ENCODE measurements around the gene VPS37B. TPM values are rescaled to one million over a fixed set of nuclear protein-coding genes. Genes with fewer than 3 reads are reported as not detected.
A peak's percentile ranks its signal among the peaks of the same experiment; 100 is the strongest.

The VPS37B gene
- total RNA-seq, 1 donor from 2014 or later = 24.4 TPM

DNA sequence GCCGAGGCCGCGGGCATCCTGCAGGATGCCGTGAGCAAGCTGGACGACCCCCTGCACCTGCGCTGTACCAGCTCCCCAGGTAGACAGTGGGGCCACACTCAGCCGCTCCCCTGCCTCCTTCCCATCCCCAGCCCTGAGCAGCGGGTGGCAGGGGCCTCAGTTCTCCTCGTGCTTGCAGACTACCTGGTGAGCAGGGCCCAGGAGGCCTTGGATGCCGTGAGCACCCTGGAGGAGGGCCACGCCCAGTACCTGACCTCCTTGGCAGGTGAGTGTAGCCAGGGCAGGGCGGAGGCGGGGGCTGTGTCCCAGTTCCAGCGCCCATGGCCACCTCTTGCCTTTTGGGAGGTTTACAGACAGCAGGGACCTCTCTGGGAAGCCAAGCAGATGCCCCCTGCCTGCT, 37.8 kb downstream of the VPS37B start:
- Mint-ChIP-seq H3K27ac (ENCODE audit: unreplicated experiment) (no peak overlapping the region), H3K27me3 (ENCODE audit: low read depth) (no peaks in the 10 kb centered on the region), H3K36me3 (ENCODE audit: low read depth) (no peaks in the 10 kb centered on the region), H3K4me3 (ENCODE audit: unreplicated experiment) (no peak overlapping the region), H3K9me3 (ENCODE audit: low read depth) (no peaks in the 10 kb centered on the region), H3K4me1 (ENCODE audit: low read depth) (no peaks in the 10 kb centered on the region)
- TF ChIP-seq, protein P1, sequence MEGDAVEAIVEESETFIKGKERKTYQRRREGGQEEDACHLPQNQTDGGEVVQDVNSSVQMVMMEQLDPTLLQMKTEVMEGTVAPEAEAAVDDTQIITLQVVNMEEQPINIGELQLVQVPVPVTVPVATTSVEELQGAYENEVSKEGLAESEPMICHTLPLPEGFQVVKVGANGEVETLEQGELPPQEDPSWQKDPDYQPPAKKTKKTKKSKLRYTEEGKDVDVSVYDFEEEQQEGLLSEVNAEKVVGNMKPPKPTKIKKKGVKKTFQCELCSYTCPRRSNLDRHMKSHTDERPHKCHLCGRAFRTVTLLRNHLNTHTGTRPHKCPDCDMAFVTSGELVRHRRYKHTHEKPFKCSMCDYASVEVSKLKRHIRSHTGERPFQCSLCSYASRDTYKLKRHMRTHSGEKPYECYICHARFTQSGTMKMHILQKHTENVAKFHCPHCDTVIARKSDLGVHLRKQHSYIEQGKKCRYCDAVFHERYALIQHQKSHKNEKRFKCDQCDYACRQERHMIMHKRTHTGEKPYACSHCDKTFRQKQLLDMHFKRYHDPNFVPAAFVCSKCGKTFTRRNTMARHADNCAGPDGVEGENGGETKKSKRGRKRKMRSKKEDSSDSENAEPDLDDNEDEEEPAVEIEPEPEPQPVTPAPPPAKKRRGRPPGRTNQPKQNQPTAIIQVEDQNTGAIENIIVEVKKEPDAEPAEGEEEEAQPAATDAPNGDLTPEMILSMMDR (IDR thresholded peaks at IDR 0.05) = no peak
- peak; percentile 80 for DNase-seq (ENCODE audit: low spot score)

DNA sequence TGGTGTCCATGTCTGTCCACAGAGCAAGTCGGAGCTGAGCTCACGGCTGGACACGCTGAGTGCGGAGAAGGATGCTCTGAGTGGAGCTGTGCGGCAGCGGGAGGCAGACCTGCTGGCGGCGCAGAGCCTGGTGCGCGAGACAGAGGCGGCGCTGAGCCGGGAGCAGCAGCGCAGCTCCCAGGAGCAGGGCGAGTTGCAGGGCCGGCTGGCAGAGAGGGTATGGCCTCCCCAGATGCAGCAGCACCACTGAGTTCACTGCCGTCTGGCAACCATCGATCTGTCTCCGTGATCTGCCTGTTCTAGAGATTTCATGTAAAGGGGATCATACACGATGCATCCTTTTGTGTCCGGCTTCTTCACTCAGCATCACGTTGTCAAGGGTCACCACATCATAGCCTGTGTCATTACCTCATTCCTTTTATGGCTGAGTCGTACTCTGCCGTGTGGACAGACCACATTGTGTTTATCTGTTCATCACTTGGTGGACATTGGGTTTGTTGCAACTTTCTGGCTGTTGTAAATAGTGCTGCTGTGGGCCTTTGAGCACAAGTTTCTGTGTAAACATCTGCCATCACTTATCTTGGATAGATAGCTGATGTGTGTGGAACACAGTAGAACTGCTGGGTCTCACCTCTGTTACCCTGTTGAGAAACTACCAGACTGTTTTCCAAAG, 38.8 kb downstream of the VPS37B start:
- H3K27me3 Mint-ChIP-seq (ENCODE audit: low read depth) = no peaks in the 10 kb centered on the region
- H3K9me3 Mint-ChIP-seq (ENCODE audit: low read depth) = no peaks in the 10 kb centered on the region
- no peak overlapping the region for H3K4me3 Mint-ChIP-seq (ENCODE audit: unreplicated experiment)

DNA sequence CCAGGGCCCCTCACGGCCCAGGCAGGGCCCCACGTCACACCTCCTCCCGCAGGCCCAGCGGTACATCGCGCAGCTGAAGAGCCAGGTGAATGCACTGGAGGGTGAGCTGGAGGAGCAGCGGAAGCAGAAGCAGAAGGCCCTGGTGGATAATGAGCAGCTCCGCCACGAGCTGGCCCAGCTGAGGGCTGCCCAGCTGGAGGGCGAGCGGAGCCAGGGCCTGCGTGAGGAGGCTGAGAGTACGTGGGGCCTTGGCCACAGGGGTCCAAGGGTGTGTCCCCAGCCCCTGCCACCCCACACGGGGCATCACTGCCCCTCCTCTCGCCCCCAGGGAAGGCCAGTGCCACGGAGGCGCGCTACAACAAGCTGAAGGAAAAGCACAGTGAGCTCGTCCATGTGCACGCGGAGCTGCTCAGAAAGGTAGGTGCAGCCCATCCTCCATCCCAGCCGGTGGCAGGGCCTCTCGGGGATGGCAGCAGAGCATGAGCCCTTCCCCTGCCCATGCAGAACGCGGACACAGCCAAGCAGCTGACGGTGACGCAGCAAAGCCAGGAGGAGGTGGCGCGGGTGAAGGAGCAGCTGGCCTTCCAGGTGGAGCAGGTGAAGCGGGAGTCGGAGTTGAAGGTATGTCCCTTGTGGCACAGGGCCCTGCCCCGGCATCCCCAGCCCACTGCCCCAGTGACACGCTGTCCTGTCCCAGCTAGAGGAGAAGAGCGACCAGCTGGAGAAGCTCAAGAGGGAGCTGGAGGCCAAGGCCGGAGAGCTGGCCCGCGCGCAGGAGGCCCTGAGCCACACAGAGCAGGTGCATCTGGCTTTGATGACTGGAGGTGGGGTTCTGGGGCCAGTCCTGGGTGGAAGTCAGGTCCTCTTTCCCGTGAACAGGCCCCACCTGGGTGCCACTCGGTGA, 39.7 kb downstream of the VPS37B start:
- no peak overlapping the region for H3K27ac Mint-ChIP-seq (ENCODE audit: unreplicated experiment)
- DNase-seq (ENCODE audit: low spot score) = no peak
- TF ChIP-seq, protein P1 (IDR thresholded peaks at IDR 0.05) = no peak
- H3K4me1 Mint-ChIP-seq (ENCODE audit: low read depth) = peaks cover 16% of the 10 kb centered on the region
- no peak overlapping the region for H3K4me3 Mint-ChIP-seq (ENCODE audit: unreplicated experiment)
- H3K27me3 Mint-ChIP-seq (ENCODE audit: low read depth) = no peaks in the 10 kb centered on the region
- H3K9me3 Mint-ChIP-seq (ENCODE audit: low read depth) = no peaks in the 10 kb centered on the region
- H3K36me3 Mint-ChIP-seq (ENCODE audit: low read depth) = no peaks in the 10 kb centered on the region

More for the DNA sequence above, 38.8 kb downstream of the VPS37B start:
- H3K27ac Mint-ChIP-seq (ENCODE audit: unreplicated experiment) = no peak overlapping the region
- no peak for DNase-seq (ENCODE audit: low spot score)
- no peaks in the 10 kb centered on the region for H3K36me3 Mint-ChIP-seq (ENCODE audit: low read depth)
- H3K4me1 Mint-ChIP-seq (ENCODE audit: low read depth) = peaks cover 9% of the 10 kb centered on the region
- TF ChIP-seq, protein P1 (IDR thresholded peaks at IDR 0.05) = no peak

DNA sequence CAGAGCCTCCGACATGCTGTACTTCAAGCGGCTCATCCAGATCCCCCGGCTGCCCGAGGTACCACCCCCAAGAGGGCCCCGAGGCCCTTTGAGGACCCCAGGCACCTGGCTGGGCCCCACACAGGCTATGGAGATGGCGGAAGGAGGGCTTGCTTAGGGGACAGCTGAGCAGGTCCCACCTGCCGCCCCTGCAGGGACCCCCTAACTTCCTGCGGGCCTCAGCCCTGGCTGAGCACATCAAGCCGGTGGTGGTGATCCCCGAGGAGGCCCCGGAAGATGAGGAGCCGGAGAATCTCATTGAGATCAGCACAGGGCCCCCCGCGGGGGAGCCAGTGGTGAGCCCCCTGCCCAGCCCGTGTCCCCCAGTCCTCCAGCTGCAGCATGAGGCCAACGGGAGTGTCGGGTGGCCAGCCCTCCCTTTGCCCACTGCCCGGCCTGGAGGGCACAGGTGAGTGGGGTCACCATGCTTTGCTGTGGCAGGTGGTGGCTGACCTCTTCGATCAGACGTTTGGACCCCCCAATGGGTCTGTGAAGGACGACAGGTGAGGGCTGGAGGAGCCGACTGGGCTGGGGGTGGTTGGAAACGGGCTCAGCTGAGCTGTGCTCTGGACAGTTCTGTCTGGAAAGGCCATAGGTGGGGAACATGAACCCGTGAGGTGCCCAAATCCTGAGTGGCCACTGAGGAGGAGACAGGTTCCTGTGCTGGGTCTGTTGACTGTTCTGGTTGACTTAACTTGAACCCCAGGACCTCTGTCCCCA, 40.7 kb downstream of the VPS37B start:
- H3K4me3 Mint-ChIP-seq (ENCODE audit: unreplicated experiment) = no peak overlapping the region
- TF ChIP-seq, protein P1 (IDR thresholded peaks at IDR 0.05) = no peak
- peaks cover 16% of the 10 kb centered on the region for H3K4me1 Mint-ChIP-seq (ENCODE audit: low read depth)
- DNase-seq (ENCODE audit: low spot score) = no peak
- H3K27me3 Mint-ChIP-seq (ENCODE audit: low read depth) = no peaks in the 10 kb centered on the region
- no peaks in the 10 kb centered on the region for H3K9me3 Mint-ChIP-seq (ENCODE audit: low read depth)
- H3K36me3 Mint-ChIP-seq (ENCODE audit: low read depth) = no peaks in the 10 kb centered on the region
- no peak overlapping the region for H3K27ac Mint-ChIP-seq (ENCODE audit: unreplicated experiment)

DNA sequence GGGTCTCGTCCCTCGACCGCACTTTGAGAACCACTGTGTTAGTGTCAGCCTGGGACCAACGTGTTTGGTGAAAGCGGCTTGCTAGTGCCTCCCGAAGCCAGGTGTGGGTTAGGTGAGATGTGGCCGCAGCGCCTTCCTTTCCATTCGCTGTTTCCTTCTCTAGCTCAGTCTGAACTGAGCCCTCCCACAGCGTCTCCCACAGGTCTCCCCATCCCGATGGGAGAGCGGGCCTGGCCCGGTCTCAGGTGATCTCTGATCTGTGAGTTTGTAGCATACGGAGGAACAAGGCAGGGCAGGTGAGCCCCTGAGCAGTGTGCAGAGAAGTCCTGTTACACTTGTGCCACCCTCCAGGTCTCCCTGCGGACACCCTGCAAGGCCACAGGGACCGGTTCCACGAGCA, 41.4 kb downstream of the VPS37B start:
- H3K27ac Mint-ChIP-seq (ENCODE audit: unreplicated experiment) = no peak overlapping the region
- peaks cover 1% of the 10 kb centered on the region for H3K36me3 Mint-ChIP-seq (ENCODE audit: low read depth)
- H3K27me3 Mint-ChIP-seq (ENCODE audit: low read depth) = no peaks in the 10 kb centered on the region
- TF ChIP-seq, protein P1 (IDR thresholded peaks at IDR 0.05) = no peak
- peaks cover 16% of the 10 kb centered on the region for H3K4me1 Mint-ChIP-seq (ENCODE audit: low read depth)
- no peak overlapping the region for H3K4me3 Mint-ChIP-seq (ENCODE audit: unreplicated experiment)
- no peaks in the 10 kb centered on the region for H3K9me3 Mint-ChIP-seq (ENCODE audit: low read depth)
- no peak for DNase-seq (ENCODE audit: low spot score)
